Activated naive CD4-positive, alpha-beta T cell treated with anti-CD3 and anti-CD28 coated beads, Interleukin-2, amount 50 U/mL, for 72 hours (primary cell): ENCODE data around the gene ASCL2. TPM values are rescaled to one million over a fixed set of nuclear protein-coding genes. Genes with fewer than 3 reads are reported as not detected.
A peak's percentile ranks its signal among the peaks of the same experiment; 100 is the strongest.
"Not testable (repeated sequence)": the region's sequence is repeated elsewhere in the genome, so short reads cannot be mapped to it uniquely, and the experiment has no call there.

Experiments used
- ATAC-seq, 2 donors: fragments of 150-1000 bp; cut with Tn5 transposase; 2 replicates each; pipeline ENCODE4 v1.10.0; 2021; ENCODE audit warnings: mild to moderate bottlenecking in 2 of 2, moderate library complexity in 2 of 2
- DNase-seq, 2 donors: peaks; one replicate each; pipeline ENCODE4 v3.0.0; 2021 to 2022; ENCODE audit warnings: low spot score in 2 of 2
- H3K27ac Mint-ChIP-seq, 2 donors: one replicate each; pipeline ENCODE4 v1.8.0; 2022; ENCODE audit warnings: mild to moderate bottlenecking in 2 of 2, mixed read lengths in 2 of 2
- H3K36me3 Mint-ChIP-seq, 2 donors: one replicate each; pipeline ENCODE4 v1.8.0; 2022; ENCODE audit warnings: mixed read lengths in 2 of 2
- H3K9me3 Mint-ChIP-seq, 2 donors: one replicate each; pipeline ENCODE4 v1.8.0; 2022; ENCODE audit warnings: mixed read lengths in 2 of 2
- total RNA-seq, 2 donors: library from RNA; stranded (reverse); gene quantifications; one replicate each; pipeline ENCODE4 v1.2.3, GENCODE V29; 2022

The ASCL2 gene
- total RNA-seq, 2 donors from 2014 or later: 8.7 TPM; not detected in 1

- DNase-seq (no peak), ATAC-seq (no peak)
- H3K27ac Mint-ChIP-seq: no peak overlapping the region
- peaks cover 5 to 10% of the 10 kb centered on the region in 2 donors for H3K9me3 Mint-ChIP-seq
- no peaks in the 10 kb centered on the region for H3K36me3 Mint-ChIP-seq
Observed at GRCh38 chr11:2237457-2238238, 32.7 kb downstream of the ASCL2 start.

GRCh38 chr11:2236381-2237134 lies 33.8 kb downstream of the ASCL2 start:
- DNase-seq, ATAC-seq, H3K36me3 Mint-ChIP-seq, H3K27ac Mint-ChIP-seq, H3K9me3 Mint-ChIP-seq: not testable (repeated sequence)

GRCh38 chr11:2235588-2236326 lies 34.6 kb downstream of the ASCL2 start:
- DNase-seq: no peak
- peaks cover 2 to 4% of the 10 kb centered on the region in 2 donors for H3K9me3 Mint-ChIP-seq

GRCh38 chr11:2234963-2235362 lies 35.4 kb downstream of the ASCL2 start:
- Mint-ChIP-seq H3K27ac (no peak overlapping the region), H3K9me3 (peaks cover 6 to 10% of the 10 kb centered on the region in 2 donors), H3K36me3 (peaks cover 6 to 8% of the 10 kb centered on the region in 2 donors)
- no peak for DNase-seq
- ATAC-seq: no peak

More at GRCh38 chr11:2235588-2236326, 34.6 kb downstream of the ASCL2 start:
- Mint-ChIP-seq H3K36me3 (peaks cover under 1% of the 10 kb centered on the region in 2 donors), H3K27ac (no peak overlapping the region)
- ATAC-seq: no peak

GRCh38 chr11:2233693-2234455 lies 36.5 kb downstream of the ASCL2 start:
- DNase-seq: no peak
- peaks cover 13 to 14% of the 10 kb centered on the region in 2 donors for H3K9me3 Mint-ChIP-seq
- H3K27ac Mint-ChIP-seq: no peak overlapping the region
- no peak for ATAC-seq
- H3K36me3 Mint-ChIP-seq: peaks cover 11 to 16% of the 10 kb centered on the region in 2 donors

- ATAC-seq: no peak
- no peak overlapping the region for H3K27ac Mint-ChIP-seq
- peaks cover 12 to 16% of the 10 kb centered on the region in 2 donors for H3K36me3 Mint-ChIP-seq
- H3K9me3 Mint-ChIP-seq: peaks cover 17 to 19% of the 10 kb centered on the region in 2 donors
- DNase-seq: no peak
Observed at GRCh38 chr11:2229713-2230297, 40.6 kb downstream of the ASCL2 start.

- Mint-ChIP-seq H3K36me3 (peaks cover 7 to 26% of the 10 kb centered on the region in 2 donors), H3K27ac (no peak overlapping the region), H3K9me3 (peaks cover 16 to 21% of the 10 kb centered on the region in 2 donors)
- no peak for DNase-seq
- no peak for ATAC-seq
Observed at GRCh38 chr11:2224254-2224653, 46.1 kb downstream of the ASCL2 start.

GRCh38 chr11:2223153-2223794 lies 47.1 kb downstream of the ASCL2 start:
- ATAC-seq: no peak
- H3K27ac Mint-ChIP-seq: no peak overlapping the region

GRCh38 chr11:2222451-2222850 lies 47.9 kb downstream of the ASCL2 start:
- no peak overlapping the region for H3K27ac Mint-ChIP-seq
- H3K9me3 Mint-ChIP-seq: peaks cover 15 to 17% of the 10 kb centered on the region in 2 donors
- DNase-seq: no peak
- H3K36me3 Mint-ChIP-seq: peaks cover 7 to 21% of the 10 kb centered on the region in 2 donors
- ATAC-seq: no peak

More at GRCh38 chr11:2223153-2223794, 47.1 kb downstream of the ASCL2 start:
- peaks cover 15 to 17% of the 10 kb centered on the region in 2 donors for H3K9me3 Mint-ChIP-seq
- no peak for DNase-seq
- peaks cover 7 to 21% of the 10 kb centered on the region in 2 donors for H3K36me3 Mint-ChIP-seq

- DNase-seq: no peak
- Mint-ChIP-seq H3K36me3 (peaks cover 7 to 21% of the 10 kb centered on the region in 2 donors), H3K9me3 (peaks cover 15 to 17% of the 10 kb centered on the region in 2 donors), H3K27ac (peak overlapping the region in 1 of 2 donors; percentile 45)
- ATAC-seq: no peak
Observed at GRCh38 chr11:2221591-2221990, 48.8 kb downstream of the ASCL2 start.

- Mint-ChIP-seq H3K9me3 (peaks cover 15 to 17% of the 10 kb centered on the region in 2 donors), H3K27ac (no peak overlapping the region), H3K36me3 (peaks cover 7 to 21% of the 10 kb centered on the region in 2 donors)
- no peak for ATAC-seq
- no peak for DNase-seq
Observed at GRCh38 chr11:2221024-2221423, 49.4 kb downstream of the ASCL2 start.

GRCh38 chr11:2220173-2220771 lies 50.1 kb downstream of the ASCL2 start:
- no peak for DNase-seq
- peaks cover 7 to 21% of the 10 kb centered on the region in 2 donors for H3K36me3 Mint-ChIP-seq
- no peak overlapping the region for H3K27ac Mint-ChIP-seq
- H3K9me3 Mint-ChIP-seq: peaks cover 12 to 14% of the 10 kb centered on the region in 2 donors
- no peak for ATAC-seq

GRCh38 chr11:2219318-2220017 lies 50.9 kb downstream of the ASCL2 start:
- peaks cover 7 to 21% of the 10 kb centered on the region in 2 donors for H3K36me3 Mint-ChIP-seq
- ATAC-seq (no peak), DNase-seq (no peak)
- H3K9me3 Mint-ChIP-seq: peaks cover 12 to 14% of the 10 kb centered on the region in 2 donors
- H3K27ac Mint-ChIP-seq: no peak overlapping the region
